Epithelial cell of esophagus (primary cell): ENCODE results near the gene GSTP1.
"Not testable (repeated sequence)": the region's sequence is repeated elsewhere in the genome, so short reads cannot be mapped to it uniquely, and the experiment has no call there.

Experiments
- DNase-seq: peaks from one replicate; pipeline ENCODE4 v3.0.0; 2010; ENCODE audit warnings: low read depth
- H3K4me3 ChIP-seq: 2 replicates; pipeline ENCODE4 v1.5.1; 2011; ENCODE audit warnings: mild to moderate bottlenecking, low read length, control low read depth
- TF ChIP-seq, protein P1 (sequence below): IDR thresholded peaks from 2 replicates; pipeline ENCODE4 v1.5.1; 2011; ENCODE audit warnings: low read depth, mild to moderate bottlenecking, low read length, control low read depth, inconsistent platforms; ENCODE audit not compliant: insufficient read depth; ENCODE audit errors: missing control alignments

The GSTP1 gene

DNA sequence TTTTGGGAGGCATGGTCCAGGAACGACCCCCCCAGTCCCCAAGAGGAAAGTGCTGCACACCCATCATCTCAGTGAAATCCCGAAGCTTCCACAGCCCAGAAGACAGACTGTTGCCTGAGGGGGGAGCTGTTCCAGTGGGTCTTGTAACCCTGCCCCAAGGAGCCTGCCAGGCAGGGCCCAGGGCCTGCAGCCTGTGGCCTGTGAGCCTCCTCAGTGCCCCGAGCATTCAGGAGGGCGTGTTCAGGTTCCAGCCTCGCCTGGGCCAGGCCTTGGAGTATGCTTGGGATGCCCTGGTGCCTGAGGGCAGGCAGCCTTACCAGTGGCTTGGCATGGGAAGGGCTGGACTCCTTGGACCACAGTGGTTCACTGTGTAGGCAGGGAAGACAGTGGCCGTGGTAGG is 42.4 kb upstream of the GSTP1 start:
- H3K4me3 ChIP-seq: no peak overlapping the region
- TF ChIP-seq, protein P1, sequence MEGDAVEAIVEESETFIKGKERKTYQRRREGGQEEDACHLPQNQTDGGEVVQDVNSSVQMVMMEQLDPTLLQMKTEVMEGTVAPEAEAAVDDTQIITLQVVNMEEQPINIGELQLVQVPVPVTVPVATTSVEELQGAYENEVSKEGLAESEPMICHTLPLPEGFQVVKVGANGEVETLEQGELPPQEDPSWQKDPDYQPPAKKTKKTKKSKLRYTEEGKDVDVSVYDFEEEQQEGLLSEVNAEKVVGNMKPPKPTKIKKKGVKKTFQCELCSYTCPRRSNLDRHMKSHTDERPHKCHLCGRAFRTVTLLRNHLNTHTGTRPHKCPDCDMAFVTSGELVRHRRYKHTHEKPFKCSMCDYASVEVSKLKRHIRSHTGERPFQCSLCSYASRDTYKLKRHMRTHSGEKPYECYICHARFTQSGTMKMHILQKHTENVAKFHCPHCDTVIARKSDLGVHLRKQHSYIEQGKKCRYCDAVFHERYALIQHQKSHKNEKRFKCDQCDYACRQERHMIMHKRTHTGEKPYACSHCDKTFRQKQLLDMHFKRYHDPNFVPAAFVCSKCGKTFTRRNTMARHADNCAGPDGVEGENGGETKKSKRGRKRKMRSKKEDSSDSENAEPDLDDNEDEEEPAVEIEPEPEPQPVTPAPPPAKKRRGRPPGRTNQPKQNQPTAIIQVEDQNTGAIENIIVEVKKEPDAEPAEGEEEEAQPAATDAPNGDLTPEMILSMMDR: no peak
- DNase-seq: no peak

DNA sequence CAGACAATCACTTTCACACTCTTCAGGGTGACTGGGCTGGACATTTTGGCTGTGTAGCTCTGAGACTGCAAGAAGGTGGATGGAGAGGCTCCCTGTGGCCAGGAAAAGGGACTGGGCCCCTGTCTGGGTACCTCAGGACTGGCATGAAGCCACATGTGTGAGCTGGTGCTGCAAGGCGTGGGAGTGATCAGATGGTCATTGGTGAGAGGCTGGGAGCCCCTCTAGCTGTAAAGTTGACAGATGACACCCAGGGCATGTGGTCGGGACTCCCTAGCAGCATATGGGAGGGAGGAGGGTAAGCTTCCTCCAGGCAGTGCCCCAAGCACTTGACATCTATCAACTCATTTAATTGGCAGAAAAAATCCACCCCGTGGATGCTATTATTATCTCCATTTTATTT is 41.4 kb upstream of the GSTP1 start:
- no peak for DNase-seq
- TF ChIP-seq, protein P1: no peak

DNA sequence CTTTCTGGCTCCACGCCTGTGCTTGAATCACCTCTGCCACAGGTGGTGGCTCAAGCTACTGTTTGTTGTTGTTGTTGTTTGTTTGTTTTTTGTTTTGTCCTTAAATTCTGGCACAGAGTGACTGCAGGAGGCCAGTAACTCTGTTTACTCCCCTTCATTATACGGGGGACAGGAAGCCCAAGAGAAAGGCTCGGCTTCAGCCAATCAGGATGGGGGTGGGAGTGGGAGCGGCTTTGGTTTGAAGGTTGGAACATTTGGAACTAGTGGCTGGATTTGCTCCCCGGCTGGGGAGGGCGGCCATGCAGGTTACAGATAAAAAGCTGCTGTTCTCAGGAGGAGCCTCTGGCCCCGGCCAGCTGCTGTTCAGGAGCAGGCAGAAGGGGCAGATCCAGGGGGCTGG is 40.6 kb upstream of the GSTP1 start:
- H3K4me3 ChIP-seq: no peak overlapping the region
- DNase-seq: no peak
- TF ChIP-seq, protein P1: no peak

More for the DNA sequence above, 41.4 kb upstream of the GSTP1 start:
- no peak overlapping the region for H3K4me3 ChIP-seq

DNA sequence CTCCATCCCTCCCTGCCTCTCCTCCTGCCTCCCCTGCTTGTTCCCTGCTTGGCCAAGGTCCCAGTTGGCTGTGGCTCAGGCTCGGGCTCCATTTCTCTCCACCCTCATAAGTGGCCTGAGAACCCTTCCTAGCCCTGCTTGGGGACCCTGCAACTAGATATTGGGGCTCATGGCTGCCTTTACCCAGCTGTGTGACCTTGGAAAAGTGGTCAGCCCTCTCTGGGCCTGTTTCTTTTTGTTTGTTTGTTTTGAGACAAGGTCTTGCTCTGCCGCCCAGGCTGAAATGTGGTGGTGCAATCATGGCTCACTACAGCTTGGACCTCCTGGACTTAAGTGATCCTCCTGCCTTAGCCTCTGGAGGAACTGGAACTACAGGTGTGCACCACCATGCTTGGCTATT is 40.0 kb upstream of the GSTP1 start:
- TF ChIP-seq, protein P1: no peak
- no peak overlapping the region for H3K4me3 ChIP-seq
- DNase-seq: no peak

DNA sequence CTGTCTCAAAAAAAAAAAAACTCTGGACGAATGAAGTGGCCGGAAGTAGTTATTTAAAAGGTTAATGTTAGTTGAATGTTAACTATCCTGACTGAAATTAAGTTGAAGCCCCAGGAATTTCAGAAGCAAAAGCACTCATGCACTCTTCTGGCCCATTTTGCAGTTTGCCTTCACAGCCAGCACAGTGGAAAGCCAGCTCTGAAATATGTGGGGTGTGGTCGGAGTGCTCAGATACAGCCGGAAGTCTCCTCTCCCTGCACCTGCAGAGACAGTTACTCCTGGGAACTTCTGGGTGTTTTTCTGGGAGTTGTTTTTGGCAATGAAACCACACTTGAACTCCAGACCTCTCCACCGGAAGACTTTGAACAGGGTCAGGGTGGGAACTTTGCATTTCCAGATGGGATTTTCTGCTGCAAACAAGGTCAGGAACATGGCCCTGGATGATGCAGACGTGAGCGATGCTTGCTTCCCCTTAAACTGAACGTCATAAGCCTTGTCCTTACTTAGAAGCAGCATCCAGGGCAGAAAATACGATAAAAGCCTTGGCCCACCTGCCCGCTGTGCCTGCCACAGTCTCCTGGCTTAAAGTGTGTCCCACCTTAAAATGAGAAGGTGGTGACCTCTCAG is 38.9 kb upstream of the GSTP1 start:
- no peak overlapping the region for H3K4me3 ChIP-seq
- peak; percentile 15 for DNase-seq
- TF ChIP-seq, protein P1: no peak

DNA sequence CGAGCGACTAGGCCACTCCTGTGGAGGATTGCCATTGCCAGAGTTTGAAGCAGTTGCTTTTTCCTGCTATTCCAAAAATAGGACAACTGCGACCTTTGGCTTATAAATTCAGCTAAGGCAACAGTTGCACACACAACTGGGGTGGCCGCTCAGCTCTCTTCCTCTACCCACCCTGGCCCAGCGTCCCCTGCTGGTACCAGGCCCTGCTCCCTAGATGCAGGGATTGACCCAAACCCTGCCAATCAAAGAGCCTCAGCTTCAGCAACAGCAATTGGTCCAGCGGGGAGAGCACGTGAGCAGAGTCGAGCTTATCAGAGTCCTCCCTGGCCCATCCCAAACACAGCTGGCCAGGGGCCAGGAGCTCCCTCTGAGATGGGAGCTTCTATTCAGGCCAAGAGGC is 38.3 kb upstream of the GSTP1 start:
- TF ChIP-seq, protein P1: no peak
- DNase-seq: no peak
- H3K4me3 ChIP-seq: no peak overlapping the region

DNA sequence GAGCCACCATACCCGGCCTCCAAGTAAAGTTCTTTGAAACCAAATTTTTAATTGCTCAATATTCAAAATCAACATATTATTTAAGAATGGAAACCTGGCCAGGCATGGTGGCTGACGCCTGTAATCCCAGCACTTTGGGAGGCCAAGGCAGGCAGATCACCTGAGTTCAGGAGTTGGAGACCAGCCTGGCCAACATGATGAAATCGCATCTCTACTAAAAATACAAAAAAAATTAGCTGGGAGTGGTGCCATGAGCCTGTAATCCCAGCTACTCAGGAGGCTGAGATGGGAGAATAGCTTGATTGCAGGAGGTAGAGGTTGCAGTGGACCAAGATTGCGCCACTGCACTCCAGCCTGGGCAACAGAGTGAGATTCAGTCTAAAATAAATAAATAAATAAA is 35.5 kb upstream of the GSTP1 start:
- H3K4me3 ChIP-seq, DNase-seq: not testable (repeated sequence)

DNA sequence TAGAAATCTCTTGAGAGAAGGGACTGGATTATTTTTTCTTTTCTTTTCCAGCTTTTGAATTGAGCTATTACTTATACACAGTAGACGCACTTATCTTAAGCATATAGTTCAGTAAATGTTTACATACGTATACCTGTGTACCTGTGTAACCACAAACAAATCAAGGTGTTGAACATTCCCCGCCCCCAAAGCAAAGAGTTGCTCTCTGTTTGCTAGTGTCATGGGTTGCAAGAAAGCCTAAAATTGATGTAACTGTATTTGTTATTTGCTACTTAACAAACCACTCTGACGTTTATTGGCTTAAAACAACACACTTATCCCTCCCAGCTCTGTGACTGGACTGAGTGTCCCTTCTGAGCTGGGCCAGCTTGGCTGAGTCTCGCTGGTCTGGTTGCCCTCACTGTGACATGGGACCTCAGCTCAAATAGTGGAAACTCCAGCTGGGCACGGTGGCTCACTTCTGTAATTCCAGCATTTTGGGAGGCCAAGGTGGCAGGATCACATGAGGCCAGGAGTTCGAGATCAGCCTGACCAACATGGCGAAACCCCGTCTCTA is 35.0 kb upstream of the GSTP1 start:
- TF ChIP-seq, protein P1: no peak
- no peak overlapping the region for H3K4me3 ChIP-seq
- no peak for DNase-seq
